ENCODE results near the gene KRT17.

GRCh38 chr17:41665566-41666236 lies 41.3 kb upstream of the KRT17 start:
- no peak for TF ChIP-seq ZKSCAN1 (IDR thresholded peaks at IDR 0.05; ENCODE audit: low read depth, low read length)
- no peak for TF ChIP-seq GABPA (tag; conservative IDR thresholded peaks at IDR 0.05; ENCODE audit: low read depth)
- TF ChIP-seq SMARCA4 (IDR thresholded peaks at IDR 0.05), result no peak
- TF ChIP-seq CHCHD3 (CRISPR knock-in tag; IDR thresholded peaks at IDR 0.05), result no peak
- TF ChIP-seq ZNF639 (CRISPR knock-in tag; conservative IDR thresholded peaks at IDR 0.05 in 1 of 2, IDR thresholded peaks at IDR 0.05 in 1 of 2), result no peak
- no peak for TF ChIP-seq RFX5 (IDR thresholded peaks at IDR 0.05; ENCODE audit: low read depth, low read length)
